ENCODE measurements around the gene WWTR1.

DNA sequence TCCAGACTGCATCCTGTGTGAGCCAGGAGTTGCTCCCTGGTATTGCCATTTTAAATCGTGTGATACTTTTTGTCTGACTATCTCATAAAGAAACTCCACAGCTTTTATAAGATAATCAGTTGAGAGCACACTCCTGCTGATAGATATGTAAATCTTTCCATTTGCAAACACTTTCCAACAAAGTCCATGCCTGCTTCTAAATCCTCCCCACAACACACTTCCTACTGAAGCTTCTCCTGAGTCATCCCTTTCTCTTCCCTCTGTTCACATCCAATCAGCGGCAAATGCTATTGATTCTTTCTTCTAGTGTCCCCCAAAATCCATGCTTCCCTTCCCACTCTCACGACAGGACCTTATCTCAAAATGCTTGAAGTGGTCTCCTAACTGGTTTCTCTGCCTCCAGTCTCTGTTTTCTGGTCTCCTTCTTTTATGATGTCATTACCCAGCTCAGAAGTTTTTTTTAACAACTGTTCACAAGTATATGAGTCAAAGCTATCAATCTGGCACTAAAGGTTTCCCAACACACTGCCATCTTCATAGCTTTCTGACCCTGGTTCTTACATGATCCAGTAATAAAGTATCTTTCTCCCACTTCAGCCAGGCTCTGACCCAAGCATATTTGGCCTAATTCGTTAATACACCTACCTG lies 4.5 kb upstream of the WWTR1 start:
- TF ChIP-seq GATA2 (IDR thresholded peaks at IDR 0.05; ENCODE audit: low read depth, low read length) = no peak
- no peak for TF ChIP-seq GATA3 (IDR thresholded peaks at IDR 0.05; ENCODE audit: low read depth, low read length)
